Fibroblast of skin of back (primary cell): Measurements from ENCODE around the gene ATL1.
A peak's percentile ranks its signal among the peaks of the same experiment; 100 is the strongest.
"Not testable (repeated sequence)": the region's sequence is repeated elsewhere in the genome, so short reads cannot be mapped to it uniquely, and the experiment has no call there.

Experiments
- DNase-seq: peaks from one replicate; pipeline ENCODE4 v3.0.0-alpha.2; 2013

ATL1 gene

DNA sequence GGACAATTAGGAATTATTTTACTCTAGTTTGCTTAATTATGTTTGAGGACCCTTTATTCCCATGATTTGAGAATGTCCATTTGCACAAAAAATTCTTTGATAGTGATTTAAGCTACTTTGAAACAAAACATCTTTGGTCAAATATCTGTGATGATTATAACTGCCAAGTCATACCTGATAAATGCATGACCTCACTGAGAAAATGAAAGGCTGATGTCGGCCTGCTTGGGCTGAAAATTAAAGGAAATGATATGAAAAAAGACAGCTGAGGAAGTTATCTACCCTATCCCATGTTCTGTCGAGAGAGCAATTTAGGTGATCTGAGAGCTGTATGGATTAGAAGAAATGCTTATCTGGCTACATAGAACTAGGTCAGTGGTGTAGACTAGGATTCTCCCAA is 43.6 kb downstream of the ATL1 start:
- DNase-seq: peak; percentile 22

DNA sequence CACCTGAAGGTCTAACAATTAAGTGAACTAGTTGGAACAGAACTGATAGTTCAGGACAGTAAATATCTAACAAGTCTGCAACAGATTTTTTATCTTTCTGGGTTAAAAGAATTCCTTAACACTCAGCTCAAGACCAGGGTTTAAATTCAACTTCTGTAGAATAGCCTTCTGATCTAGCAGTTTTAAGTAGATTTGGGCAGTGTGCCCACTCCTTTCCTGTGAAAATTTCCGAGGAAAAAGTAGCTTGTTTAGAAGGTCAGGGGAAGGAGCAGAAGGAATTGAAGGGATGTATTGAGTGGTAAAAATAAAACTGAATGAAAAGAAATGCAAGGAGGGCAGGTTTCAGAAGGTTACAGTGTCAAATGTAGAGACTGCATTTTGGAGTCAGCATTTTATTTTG is 45.8 kb downstream of the ATL1 start:
- peak; percentile 34 for DNase-seq

DNA sequence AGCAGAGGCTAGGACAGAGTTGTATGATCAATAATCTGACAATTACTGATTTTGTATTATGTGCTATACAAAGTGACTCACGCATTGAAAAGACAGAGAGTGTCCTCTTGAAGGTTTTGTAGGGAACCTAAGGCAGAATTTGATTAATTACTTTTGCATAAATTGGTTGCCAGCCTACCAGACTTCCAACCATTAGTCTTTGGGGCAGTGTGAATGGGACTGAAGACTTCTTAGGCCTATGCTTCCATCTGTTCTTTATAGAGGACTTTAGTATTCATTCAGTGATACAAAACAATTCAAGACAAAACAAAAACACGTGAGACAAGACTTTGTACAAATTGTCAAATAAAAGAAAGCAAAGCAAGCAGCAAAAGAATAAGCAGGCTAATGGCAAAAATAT is 46.5 kb downstream of the ATL1 start:
- no peak for DNase-seq

DNA sequence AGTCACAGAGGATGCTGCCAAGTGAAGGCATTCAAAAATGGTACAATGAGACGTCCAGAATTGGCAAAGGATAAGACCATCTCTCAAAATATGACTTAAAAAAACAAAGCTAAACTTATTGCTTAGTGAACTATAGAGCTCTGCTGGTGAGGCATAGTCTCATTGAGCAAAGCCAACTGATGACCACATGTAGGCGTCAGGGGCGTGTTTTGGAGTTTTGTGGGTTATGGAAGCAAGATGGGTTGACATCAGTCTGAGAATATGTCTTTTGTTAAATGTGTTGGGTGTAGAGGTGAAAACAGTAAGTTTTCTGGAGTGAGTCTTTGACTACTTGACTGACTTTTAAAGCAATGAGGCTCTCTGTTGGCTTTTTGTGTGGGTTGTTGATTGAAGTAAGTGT is 47.2 kb downstream of the ATL1 start:
- peak; percentile 67 for DNase-seq

DNA sequence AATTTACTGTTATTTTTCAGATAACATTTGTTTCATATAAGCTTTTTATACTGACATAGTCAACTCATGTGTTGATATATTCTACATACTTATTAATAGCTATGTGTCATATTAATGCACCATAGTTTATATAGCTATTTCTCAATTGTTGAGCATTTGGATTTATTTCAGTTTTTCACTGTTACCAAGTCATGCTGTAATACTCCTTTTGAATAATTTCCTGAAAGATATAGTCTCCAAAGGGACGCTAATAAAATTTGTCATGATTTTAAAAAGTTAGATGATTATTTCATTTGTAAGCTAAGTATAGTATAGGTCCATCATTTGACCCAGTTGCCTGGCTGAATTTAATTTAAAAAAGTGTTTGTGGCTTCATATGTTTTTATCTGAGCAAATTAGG is 47.8 kb downstream of the ATL1 start:
- DNase-seq: no peak

DNA sequence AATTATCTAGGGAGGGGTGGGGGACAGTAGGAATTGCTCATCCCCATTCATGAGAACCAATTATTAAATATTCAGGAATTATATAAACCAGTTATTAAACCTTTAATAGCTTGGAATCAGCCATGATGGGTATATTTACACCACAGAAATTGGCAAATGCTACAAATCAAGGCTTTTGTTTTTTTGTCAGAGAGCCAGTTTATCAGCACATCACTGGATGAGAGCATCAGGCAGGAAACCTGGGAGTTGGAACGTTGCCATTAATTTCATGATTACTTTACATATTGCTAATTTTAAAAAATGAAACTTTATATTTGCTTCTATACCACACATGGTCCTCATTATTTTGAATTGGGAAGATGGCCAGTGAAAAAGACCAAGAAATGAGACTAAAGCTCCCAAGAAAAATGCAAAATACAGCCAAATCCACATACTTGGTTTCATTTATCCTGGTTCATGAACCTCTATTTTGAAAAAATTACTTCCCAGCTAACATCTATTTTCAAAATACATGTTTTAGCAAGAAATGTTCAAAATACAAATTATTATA is 48.4 kb downstream of the ATL1 start:
- DNase-seq: peak; percentile 22

DNA sequence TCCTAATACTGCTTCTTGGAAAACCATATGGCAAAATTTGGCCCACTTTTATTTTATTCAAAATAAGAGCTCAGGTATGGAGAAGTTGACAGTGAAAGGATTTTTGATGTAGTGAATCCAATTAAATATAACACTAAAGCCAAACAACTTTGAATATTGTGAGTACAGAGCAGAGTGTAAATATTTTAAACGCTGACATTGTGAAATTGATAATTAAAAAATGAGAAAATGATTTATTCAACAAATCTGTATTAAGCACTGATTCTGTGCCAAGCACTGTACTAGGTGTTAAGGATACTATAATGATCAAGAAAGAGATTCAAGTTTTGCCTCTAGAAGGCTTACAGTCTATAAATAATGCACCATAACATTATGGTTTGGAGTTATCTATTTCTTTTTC is 50.5 kb downstream of the ATL1 start:
- DNase-seq: no peak

DNA sequence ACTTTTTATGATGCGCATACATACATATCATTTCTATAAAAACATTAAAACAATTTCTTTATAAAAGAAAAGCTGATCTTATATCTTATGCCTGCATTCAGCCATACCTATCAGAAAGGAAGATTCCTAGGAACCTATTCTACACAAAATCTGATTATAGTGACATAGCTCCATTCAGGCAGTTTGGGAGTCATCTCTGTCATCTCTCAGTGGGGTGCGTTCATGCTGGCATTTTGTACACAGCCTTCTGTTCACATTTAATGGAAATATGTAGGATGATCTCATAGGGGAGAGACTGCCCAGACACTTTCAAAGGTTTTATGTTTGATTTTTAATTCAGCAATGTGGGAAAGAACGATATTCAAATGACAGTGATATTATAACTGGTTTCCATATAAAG is 52.9 kb downstream of the ATL1 start:
- peak; percentile 8 for DNase-seq

DNA sequence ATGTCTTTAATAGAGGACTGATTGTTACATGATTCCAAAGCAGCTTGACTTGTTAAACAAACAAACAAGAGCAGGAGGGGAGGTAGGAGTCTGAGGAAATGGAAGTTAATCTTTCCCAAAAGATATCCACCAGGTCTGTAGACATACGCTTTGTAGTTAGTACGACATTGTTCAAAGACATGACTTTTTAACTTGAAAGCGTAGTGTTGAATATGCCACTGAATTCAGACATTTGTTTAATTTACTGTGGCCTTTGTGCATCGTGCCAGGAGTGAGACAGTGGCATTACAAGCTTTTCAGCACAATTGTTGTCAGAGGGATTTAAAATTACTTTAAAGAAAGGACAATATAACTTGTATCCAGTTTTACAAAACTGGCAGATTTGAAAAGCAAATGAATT is 55.1 kb downstream of the ATL1 start:
- DNase-seq: no peak

DNA sequence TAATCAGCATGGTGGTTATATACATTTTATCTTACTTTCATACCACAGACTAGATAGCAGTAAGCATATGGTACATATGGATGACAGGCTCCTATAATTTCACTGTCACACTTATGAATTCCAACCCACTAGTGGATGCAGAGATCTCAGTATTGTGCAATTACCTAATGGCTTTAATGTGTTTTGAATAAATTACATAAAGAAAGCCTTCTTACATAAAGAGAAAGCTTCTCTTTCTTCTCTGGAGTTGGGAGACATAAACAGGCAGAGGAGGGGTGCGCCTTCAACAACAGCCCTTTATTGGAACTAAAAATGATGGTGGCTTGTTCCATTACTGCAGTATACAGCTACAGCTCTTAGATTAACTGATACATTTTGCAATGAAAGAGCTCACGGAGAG is 55.6 kb downstream of the ATL1 start:
- no peak for DNase-seq

DNA sequence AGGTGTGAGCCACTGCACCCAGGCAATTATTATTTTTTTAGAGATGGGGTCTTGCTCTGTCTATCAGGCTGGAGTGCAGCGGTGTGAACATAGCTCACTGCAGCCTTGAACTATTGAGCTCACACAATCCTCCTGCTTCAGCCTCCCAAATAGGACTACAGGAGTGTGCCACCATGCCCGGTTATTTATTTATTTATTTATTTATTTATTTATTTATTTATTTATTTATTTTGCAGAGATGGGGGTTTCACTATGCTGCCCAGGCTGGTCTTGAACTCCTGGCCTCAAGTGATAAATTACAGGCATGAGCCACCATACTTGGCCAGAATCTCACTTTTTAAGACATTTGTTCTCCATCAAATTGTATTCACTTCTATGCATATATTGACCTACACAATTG is 56.3 kb downstream of the ATL1 start:
- no peak for DNase-seq

DNA sequence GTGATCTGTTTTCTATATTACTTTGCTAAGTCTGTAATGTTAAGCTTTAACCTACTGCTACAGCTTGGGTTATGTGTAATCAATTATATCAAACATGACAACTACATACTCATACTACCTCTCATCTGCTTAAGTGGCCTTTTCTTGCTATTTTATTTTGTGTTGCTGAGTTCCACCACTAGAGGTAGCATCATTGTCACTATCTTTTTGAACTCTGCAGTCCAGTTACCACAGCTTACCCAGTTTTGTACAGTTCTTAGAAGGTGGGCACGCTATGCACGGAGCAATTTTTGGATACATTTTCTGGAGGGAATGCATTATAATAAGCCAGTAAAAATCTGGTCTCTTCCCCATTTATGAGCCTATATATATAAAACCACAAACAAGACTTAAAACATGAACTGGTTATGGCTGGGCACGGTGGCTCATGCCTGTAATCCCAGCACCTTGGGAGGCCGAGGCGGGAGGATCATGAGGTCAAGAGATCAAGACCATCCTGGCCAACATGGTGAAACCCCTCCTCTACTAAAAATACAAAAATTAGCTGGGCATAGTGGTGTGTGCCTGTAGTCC is 59.7 kb downstream of the ATL1 start:
- DNase-seq: peak; percentile 53

DNA sequence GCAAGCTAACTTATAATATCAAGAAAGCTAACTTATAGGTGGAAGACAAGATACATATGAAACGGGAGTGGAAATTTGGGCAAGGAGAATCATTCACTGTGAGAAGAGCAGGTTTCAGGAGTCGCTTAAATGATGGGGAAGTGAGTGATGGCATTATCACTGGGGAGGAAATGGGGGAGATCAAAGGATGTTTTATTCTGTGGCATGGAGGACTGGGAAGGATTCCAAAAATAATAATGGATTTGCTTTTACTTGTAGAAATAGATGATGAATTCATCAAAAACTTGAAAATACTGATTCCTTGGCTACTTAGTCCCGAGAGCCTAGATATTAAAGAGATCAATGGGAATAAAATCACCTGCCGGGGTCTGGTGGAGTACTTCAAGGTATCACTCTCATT is 60.4 kb downstream of the ATL1 start:
- peak; percentile 49 for DNase-seq

DNA sequence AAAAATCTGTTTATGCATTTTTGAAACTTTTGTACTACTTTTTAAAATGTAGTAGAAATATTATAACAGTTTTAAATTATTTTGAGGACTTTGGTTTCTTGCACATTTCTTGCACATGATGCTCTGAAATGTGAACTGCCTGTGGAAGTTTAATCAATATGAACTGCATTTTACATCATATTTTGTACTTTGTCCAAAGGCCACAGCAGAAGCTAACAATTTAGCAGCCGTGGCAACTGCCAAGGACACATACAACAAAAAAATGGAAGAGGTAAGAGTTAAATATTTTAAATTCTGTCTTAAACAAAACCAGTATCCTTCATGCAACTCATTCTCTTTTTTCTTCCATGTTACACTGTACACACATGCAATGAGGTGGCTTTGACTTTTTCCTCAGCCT is 63.0 kb downstream of the ATL1 start:
- DNase-seq: no peak

DNA sequence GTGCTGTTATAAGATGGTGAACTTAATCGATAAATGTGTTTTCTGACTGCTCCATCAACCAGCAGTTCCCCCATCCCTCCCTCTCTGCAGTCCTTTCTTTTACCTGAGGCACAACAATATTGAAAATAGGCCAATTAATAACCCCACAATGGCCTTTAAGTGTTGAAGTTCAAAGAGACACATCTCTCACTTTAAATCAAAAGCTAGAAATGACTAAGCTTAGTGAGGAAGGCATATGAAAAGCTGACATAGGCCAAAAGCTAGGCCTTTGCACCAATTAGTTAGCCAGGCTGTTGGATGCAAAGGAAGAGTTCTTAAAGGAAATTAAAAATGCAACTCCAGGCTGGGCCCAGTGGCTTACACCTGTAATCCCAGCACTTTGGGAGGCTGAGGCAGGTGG is 64.5 kb downstream of the ATL1 start:
- DNase-seq: no peak

DNA sequence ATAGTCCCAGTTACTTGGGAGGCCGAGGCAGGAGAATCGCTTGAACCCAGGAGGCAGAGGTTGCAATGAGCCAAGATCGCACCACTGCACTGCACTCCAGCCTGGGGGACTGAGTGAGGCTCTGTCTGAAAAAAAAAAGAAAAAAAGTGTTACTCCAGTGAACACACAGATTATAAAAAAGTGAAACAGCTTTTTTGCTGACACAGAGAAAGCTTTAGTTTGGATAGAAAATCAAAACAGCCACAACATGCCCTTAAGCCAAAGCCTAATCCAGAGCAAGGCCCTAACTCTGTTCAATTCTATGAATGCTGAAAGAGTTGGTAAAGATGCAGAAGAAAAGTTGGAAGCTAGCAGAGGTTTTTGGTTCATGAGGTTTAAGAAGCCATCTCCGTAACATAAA is 65.0 kb downstream of the ATL1 start:
- not testable (repeated sequence) for DNase-seq

DNA sequence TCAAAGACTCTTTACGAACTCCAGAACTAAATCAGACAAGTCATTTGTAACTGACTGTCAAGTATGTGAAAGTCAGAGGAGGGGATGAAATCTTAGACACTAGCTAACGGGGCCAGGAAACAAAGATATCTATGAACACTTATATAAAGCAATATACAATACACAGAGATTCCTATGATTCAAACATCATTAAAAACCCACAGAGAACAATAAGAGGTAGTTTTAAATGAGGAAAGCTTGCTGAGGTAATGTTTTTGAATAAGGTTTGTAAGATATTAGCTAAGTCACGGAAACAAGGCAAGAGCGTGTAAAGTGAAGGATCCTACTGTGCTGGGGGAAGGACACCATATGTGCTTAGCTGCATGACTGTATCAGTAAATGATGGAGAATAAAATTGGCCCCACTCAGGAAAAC is 71.5 kb downstream of the ATL1 start:
- DNase-seq: peak; percentile 22

DNA sequence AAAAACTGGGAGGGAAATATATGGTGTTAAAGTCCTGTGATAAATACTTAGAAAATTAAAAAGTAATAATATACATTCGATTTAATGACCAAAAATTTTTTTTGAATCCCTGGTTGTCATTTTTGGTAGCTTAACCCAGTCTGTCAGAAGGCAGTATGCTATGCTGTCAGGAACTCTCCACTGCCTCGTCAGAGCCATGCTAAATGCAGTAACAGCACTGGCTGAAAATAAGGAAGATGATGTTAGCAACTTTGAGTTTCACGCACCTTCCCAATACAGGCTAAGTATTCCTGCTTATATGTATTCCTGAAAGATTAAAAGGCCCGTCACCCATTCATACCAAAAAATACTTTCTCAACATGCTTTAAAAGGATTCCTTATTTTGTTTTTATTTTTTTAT is 74.0 kb downstream of the ATL1 start:
- no peak for DNase-seq

DNA sequence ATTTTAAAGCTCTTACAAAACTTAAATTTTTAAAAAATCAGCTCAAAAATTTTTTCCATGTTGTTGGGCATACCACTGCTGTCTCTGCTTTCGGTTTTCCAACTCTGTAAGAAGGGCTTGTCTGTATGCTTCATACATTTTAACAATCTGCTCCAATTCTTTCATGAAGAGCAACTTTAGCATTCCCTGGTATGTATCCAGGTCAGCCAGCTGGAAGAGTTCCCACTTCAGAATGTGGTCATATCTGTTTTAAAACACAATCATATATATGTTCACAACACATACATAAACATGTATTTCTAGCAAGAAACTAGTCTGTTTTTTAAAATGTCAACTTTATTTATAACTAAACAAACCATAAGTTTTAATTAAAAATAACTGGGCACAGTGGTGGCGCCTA is 75.2 kb downstream of the ATL1 start:
- no peak for DNase-seq

DNA sequence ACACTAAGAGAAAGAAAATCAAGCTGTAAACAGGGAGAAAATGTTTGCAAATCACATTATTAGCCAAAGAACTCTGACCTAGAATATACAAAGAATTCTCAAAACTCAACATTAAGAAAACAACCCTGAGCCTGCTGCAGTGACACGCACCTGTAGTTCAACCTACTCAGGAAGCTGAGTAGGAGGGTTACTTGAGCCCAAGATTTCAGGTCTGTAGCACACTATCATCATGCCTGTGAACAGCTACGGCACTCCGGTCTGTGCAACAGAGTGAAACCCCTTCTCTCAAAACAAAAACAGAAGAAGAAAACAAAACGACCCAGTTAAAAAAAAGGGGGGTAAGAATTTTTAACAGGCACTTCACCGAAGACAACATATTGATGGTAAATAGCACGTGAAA is 87.3 kb downstream of the ATL1 start:
- no peak for DNase-seq

DNA sequence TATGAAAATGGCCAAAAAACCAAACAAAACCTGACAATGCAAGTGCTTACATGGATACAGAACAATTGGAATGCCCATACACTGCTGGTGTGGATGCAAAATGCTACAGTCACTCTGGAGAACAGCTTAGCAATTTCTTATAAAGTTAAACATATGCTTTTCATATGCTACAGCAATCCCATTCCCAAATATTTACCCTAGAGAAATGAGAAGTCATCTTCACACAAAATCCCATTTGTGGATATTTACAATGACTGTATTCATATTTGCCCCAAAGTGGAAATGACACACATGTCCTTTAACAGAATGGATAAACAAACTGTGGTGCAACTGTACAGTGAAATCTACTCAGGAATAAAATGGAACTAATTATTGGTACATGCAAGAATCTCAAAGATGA is 87.8 kb downstream of the ATL1 start:
- peak; percentile 8 for DNase-seq

DNA sequence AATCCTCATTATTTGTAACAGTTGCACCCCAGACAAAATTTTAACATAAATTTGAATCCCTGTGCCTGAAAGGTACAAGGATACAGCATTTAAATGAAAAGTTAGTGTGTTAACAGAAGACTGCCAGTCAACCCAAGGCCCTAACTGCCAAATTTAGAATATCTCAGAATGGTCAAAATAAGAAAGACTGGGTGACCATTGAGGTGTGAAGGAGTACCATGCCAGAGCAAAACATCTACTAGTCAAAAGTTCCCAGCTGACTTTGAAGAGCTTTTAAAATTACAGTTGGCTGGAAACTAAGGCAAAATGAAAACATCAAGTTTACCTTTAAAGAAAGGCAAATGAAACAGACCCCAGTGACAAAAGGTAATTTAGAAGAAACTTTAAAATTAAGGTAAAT is 89.7 kb downstream of the ATL1 start:
- DNase-seq: no peak

DNA sequence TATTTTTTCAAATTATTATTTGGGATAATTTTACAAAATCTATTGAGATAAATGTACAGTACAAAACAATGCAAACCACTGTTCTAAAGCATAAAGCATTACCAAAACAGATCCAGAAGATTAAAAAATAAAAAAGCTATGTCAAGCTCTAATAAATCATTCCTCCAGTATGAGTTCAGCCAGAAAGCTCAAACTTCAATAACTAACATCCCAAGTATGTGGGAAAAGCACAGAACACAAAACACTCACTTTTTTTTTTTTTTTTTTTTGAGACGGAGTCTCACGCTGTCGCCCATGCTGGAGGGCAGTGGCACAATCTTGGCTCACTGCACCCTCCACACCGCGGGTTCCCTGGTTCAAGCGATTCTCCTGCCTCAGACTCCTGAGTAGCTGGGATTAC is 96.8 kb downstream of the ATL1 start:
- peak; percentile 58 for DNase-seq

DNA sequence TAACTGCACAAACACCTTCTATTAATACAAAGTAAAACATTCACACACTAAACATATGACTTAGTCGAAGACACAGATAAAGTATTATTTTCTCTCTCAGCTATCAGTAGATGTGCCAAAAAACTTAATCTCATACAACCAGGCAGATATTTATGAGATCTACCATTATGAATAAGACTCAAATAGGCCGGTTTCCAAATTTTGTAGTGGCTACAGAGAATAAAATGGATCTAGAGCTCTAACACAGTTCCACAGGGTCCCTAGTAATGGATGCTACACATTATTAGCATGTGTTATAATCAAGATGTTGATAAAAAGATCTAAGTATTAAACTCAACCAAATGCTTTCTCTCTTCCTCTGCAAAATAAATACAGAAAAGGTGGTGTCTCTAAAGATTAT is 97.8 kb downstream of the ATL1 start:
- DNase-seq: no peak

DNA sequence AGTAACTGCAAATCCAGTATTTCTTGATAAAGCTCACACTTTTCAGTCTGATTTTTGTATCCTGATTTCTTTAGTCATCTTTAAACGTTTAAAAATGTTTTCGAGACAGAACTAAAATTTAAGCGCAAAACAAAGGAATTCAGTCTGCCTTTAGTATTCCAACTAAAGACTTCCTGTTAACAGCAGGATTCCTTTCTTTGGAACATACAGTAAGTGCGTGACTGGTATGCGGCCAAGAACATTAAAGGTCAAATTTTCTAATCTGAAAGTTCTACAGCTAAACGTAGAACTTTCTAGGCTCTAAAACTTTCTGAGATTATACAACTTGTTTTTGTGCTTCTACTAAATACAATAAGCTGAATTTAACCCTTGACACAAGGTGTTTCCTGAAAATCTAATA is 98.3 kb downstream of the ATL1 start:
- peak; percentile 78 for DNase-seq
